ENCODE measurements around the gene PACRG. TPM values are rescaled to one million over a fixed set of nuclear protein-coding genes. Genes with fewer than 3 reads are reported as not detected.

Gene PACRG
- polyA plus RNA-seq, 1 donor from 2014 or later, result 16.6 TPM

DNA sequence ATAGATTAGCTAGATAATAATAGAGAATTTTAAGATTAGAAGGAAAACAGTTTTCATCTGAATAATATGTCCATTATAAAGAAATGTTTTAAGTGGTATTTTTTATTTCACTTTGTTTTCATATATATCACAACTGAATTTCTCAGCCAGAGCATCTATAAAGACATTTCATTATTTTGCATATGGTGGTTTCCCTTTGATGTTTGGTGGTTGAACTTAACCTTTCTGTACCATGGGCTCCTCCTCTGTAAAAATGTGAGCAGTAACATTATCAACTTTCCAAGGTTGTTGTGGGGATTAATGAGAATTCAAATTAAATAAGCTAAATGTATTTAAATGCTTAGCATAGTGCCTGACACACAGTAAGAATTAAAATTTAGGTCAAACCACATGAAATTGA, 567.0 kb downstream of the PACRG start:
- Histone ChIP-seq H2AFZ (ENCODE audit: low read depth, low read length) (no peak overlapping the region), H3K9me2 (ENCODE audit: insufficient read depth, low read length) (no peaks in the 10 kb centered on the region), H3K4me3 (ENCODE audit: low read length) (no peak overlapping the region), H3K9me3 (ENCODE audit: low read length) (no peaks in the 10 kb centered on the region), H4K20me1 (ENCODE audit: insufficient read depth) (no peaks in the 10 kb centered on the region), H3K27ac (ENCODE audit: low read length) (no peak overlapping the region), H3K36me3 (ENCODE audit: insufficient read depth, low read length) (no peaks in the 10 kb centered on the region), H3F3A (ENCODE audit: insufficient read depth, low read length, poor library complexity, severe bottlenecking) (no peaks in the 10 kb centered on the region), H3K79me2 (replicated peaks; ENCODE audit: insufficient read depth, low read length) (no peaks in the 10 kb centered on the region), H3K27me3 (ENCODE audit: insufficient read depth, low read depth, low read length) (no peaks in the 10 kb centered on the region), H3K4me2 (ENCODE audit: low read length) (no peak overlapping the region), H3K9ac (ENCODE audit: low read length) (no peak overlapping the region)
- TF ChIP-seq SMC3 (conservative IDR thresholded peaks at IDR 0.05; ENCODE audit: poor library complexity), result no peak
- no peak for TF ChIP-seq TAF1 (IDR thresholded peaks at IDR 0.05; ENCODE audit: low read depth)

DNA sequence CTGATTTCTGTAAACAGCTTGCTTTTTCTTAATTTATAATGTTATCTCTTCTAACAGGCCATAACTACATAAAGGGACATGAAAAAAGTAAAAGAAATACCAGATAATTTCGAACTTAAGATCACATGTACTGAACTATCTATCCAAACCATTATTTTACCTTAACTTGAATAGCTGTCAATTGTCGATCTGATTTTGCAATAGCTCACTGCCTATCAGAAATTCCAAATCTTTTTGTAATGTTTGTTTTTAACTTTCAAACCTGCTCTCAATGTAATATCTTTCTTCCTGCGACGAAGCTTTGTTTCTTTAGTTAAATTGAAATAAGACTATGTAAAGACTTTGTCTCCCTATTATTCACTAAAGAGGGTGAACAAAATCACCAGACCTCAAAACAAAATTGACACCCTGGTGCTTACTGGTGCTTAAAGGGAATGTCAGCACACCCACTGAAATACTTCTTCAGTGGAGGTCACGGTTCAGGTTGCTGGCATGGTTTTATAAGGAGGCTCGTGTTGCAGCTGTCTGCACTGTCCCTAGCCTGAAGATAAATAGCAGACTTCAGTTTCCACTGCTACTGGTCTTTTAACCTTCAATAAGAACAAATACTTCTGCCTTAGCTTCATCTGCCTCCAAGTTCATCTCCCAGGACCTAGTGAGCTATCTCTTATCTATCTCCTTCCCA, 569.2 kb downstream of the PACRG start:
- Histone ChIP-seq H3K27ac (ENCODE audit: low read length) (no peak overlapping the region), H3K36me3 (ENCODE audit: insufficient read depth, low read length) (no peaks in the 10 kb centered on the region), H2AFZ (ENCODE audit: low read depth, low read length) (no peak overlapping the region), H3K4me3 (ENCODE audit: low read length) (no peak overlapping the region), H3F3A (ENCODE audit: insufficient read depth, low read length, poor library complexity, severe bottlenecking) (no peaks in the 10 kb centered on the region), H3K27me3 (ENCODE audit: insufficient read depth, low read depth, low read length) (no peaks in the 10 kb centered on the region), H3K9me2 (ENCODE audit: insufficient read depth, low read length) (no peaks in the 10 kb centered on the region), H4K20me1 (ENCODE audit: insufficient read depth) (no peaks in the 10 kb centered on the region), H3K9ac (ENCODE audit: low read length) (no peak overlapping the region), H3K79me2 (replicated peaks; ENCODE audit: insufficient read depth, low read length) (no peaks in the 10 kb centered on the region), H3K9me3 (ENCODE audit: low read length) (no peaks in the 10 kb centered on the region), H3K4me2 (ENCODE audit: low read length) (no peak overlapping the region)
- no peak for TF ChIP-seq EZH2 (IDR thresholded peaks at IDR 0.05; ENCODE audit: borderline replicate concordance, insufficient read depth, low read length, poor library complexity, severe bottlenecking)
- TF ChIP-seq TAF1 (IDR thresholded peaks at IDR 0.05; ENCODE audit: low read depth), result no peak
- TF ChIP-seq MXI1 (conservative IDR thresholded peaks at IDR 0.05; ENCODE audit: poor library complexity, severe bottlenecking), result no peak
- TF ChIP-seq RAD21 (conservative IDR thresholded peaks at IDR 0.05), result no peak
- no peak for TF ChIP-seq POLR2AphosphoS5 (IDR thresholded peaks at IDR 0.05)
- TF ChIP-seq SMC3 (conservative IDR thresholded peaks at IDR 0.05; ENCODE audit: poor library complexity), result no peak
- TF ChIP-seq, protein P1, sequence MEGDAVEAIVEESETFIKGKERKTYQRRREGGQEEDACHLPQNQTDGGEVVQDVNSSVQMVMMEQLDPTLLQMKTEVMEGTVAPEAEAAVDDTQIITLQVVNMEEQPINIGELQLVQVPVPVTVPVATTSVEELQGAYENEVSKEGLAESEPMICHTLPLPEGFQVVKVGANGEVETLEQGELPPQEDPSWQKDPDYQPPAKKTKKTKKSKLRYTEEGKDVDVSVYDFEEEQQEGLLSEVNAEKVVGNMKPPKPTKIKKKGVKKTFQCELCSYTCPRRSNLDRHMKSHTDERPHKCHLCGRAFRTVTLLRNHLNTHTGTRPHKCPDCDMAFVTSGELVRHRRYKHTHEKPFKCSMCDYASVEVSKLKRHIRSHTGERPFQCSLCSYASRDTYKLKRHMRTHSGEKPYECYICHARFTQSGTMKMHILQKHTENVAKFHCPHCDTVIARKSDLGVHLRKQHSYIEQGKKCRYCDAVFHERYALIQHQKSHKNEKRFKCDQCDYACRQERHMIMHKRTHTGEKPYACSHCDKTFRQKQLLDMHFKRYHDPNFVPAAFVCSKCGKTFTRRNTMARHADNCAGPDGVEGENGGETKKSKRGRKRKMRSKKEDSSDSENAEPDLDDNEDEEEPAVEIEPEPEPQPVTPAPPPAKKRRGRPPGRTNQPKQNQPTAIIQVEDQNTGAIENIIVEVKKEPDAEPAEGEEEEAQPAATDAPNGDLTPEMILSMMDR (IDR thresholded peaks at IDR 0.05; ENCODE audit: poor library complexity, severe bottlenecking), result no peak
- TF ChIP-seq EP300 (conservative IDR thresholded peaks at IDR 0.05; ENCODE audit: poor library complexity, severe bottlenecking), result no peak

DNA sequence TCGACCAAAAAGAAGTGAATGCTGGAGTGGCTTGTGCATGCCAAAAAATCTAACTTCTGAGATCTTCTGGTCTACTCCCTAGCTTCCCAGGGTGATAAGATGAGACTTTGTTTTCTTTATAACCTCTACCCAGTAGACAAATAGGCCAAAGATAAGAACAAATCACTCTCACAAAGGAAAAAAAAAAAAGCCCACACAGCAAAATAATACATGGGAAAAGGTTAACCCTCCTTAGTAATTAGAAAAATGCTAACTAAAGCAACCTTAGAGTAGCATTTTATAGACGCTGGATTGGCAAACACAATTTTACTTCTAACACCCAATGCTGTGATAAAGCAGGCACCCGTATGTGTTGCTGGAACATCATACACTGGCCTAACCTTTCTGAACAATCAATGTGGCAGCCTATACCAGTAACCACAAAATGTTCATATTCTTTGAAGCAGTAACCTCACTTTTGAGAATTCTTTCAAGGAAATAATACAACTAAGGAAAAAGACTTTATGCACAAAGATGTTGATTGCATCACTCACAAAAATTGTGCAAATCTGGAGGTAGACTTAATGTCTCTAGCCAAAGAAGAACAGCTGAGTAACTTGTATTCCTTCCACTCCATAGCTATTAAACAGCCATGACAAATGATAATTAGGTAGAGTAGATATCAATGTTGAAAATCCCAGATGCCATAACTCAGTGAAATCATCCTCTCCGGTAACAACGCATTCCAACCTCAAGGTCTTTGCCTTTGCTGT, 570.5 kb downstream of the PACRG start:
- H3K27me3 ChIP-seq (ENCODE audit: insufficient read depth, low read depth, low read length), result no peaks in the 10 kb centered on the region
- H3F3A ChIP-seq (ENCODE audit: insufficient read depth, low read length, poor library complexity, severe bottlenecking), result no peaks in the 10 kb centered on the region
- H3K9me2 ChIP-seq (ENCODE audit: insufficient read depth, low read length), result no peaks in the 10 kb centered on the region
- no peaks in the 10 kb centered on the region for H3K9me3 ChIP-seq (ENCODE audit: low read length)
- no peak overlapping the region for H3K4me2 ChIP-seq (ENCODE audit: low read length)
- no peak overlapping the region for H3K27ac ChIP-seq (ENCODE audit: low read length)
- no peak overlapping the region for H3K9ac ChIP-seq (ENCODE audit: low read length)
- H3K4me3 ChIP-seq (ENCODE audit: low read length), result no peak overlapping the region
- no peak overlapping the region for H2AFZ ChIP-seq (ENCODE audit: low read depth, low read length)
- H4K20me1 ChIP-seq (ENCODE audit: insufficient read depth), result no peaks in the 10 kb centered on the region
- TF ChIP-seq TAF1 (IDR thresholded peaks at IDR 0.05; ENCODE audit: low read depth), result no peak
- TF ChIP-seq SMC3 (conservative IDR thresholded peaks at IDR 0.05; ENCODE audit: poor library complexity), result no peak
- no peak for TF ChIP-seq MXI1 (conservative IDR thresholded peaks at IDR 0.05; ENCODE audit: poor library complexity, severe bottlenecking)
- no peak for TF ChIP-seq RAD21 (conservative IDR thresholded peaks at IDR 0.05)
- TF ChIP-seq, protein P2, sequence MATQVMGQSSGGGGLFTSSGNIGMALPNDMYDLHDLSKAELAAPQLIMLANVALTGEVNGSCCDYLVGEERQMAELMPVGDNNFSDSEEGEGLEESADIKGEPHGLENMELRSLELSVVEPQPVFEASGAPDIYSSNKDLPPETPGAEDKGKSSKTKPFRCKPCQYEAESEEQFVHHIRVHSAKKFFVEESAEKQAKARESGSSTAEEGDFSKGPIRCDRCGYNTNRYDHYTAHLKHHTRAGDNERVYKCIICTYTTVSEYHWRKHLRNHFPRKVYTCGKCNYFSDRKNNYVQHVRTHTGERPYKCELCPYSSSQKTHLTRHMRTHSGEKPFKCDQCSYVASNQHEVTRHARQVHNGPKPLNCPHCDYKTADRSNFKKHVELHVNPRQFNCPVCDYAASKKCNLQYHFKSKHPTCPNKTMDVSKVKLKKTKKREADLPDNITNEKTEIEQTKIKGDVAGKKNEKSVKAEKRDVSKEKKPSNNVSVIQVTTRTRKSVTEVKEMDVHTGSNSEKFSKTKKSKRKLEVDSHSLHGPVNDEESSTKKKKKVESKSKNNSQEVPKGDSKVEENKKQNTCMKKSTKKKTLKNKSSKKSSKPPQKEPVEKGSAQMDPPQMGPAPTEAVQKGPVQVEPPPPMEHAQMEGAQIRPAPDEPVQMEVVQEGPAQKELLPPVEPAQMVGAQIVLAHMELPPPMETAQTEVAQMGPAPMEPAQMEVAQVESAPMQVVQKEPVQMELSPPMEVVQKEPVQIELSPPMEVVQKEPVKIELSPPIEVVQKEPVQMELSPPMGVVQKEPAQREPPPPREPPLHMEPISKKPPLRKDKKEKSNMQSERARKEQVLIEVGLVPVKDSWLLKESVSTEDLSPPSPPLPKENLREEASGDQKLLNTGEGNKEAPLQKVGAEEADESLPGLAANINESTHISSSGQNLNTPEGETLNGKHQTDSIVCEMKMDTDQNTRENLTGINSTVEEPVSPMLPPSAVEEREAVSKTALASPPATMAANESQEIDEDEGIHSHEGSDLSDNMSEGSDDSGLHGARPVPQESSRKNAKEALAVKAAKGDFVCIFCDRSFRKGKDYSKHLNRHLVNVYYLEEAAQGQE (IDR thresholded peaks at IDR 0.05; ENCODE audit: borderline replicate concordance), result no peak
- TF ChIP-seq EZH2 (IDR thresholded peaks at IDR 0.05; ENCODE audit: borderline replicate concordance, insufficient read depth, low read length, poor library complexity, severe bottlenecking), result no peak
- TF ChIP-seq POLR2AphosphoS5 (IDR thresholded peaks at IDR 0.05), result no peak
- H3K36me3 ChIP-seq (ENCODE audit: insufficient read depth, low read length), result no peaks in the 10 kb centered on the region
- H3K79me2 ChIP-seq (replicated peaks; ENCODE audit: insufficient read depth, low read length), result no peaks in the 10 kb centered on the region

All from neural cell (in vitro differentiated cells).